DND-41 (cell line): ENCODE data around the gene EEF2K.

Source experiments
- EZH2 ChIP-seq: IDR thresholded peaks from 3 replicates; pipeline ENCODE4 v1.6.1; 2012; ENCODE audit warnings: borderline replicate concordance, low read depth, mild to moderate bottlenecking, moderate library complexity, low read length, inconsistent platforms; ENCODE audit not compliant: severe bottlenecking
- TF ChIP-seq, protein P1 (sequence below): IDR thresholded peaks from 2 replicates; pipeline ENCODE4 v1.5.1; 2012; ENCODE audit warnings: borderline replicate concordance, low read length, moderate library complexity, mild to moderate bottlenecking; ENCODE audit not compliant: poor library complexity, severe bottlenecking; ENCODE audit errors: extremely low read depth

DNA sequence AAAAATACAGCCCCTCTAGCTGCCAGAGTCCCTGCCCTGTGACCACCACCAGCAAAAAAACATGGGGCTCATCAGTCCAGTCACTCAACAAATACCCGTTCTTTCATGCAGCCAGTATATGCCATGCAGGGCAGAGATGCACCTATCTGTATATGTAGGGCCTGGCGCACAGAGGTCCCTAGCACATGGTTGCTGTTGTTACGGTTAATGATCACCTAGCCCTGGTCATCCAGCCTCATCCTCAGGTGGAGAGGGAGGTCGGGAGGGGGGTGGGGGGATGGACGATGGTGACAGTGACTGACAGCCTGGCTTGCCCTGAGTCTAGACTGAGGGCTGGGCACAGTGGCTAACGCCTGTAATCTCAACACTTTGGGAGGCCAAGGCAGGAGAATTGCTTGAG is 42.3 kb upstream of the EEF2K start:
- TF ChIP-seq, protein P1, sequence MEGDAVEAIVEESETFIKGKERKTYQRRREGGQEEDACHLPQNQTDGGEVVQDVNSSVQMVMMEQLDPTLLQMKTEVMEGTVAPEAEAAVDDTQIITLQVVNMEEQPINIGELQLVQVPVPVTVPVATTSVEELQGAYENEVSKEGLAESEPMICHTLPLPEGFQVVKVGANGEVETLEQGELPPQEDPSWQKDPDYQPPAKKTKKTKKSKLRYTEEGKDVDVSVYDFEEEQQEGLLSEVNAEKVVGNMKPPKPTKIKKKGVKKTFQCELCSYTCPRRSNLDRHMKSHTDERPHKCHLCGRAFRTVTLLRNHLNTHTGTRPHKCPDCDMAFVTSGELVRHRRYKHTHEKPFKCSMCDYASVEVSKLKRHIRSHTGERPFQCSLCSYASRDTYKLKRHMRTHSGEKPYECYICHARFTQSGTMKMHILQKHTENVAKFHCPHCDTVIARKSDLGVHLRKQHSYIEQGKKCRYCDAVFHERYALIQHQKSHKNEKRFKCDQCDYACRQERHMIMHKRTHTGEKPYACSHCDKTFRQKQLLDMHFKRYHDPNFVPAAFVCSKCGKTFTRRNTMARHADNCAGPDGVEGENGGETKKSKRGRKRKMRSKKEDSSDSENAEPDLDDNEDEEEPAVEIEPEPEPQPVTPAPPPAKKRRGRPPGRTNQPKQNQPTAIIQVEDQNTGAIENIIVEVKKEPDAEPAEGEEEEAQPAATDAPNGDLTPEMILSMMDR, result no peak
- no peak for TF ChIP-seq EZH2
